HepG2 (cell line): ENCODE data around the gene SP5. TPM values are rescaled to one million over a fixed set of nuclear protein-coding genes. Genes with fewer than 3 reads are reported as not detected.

ENCODE experiments used
- AGO1 ChIP-seq: fragments of 200-400 bp; formaldehyde crosslinking; IDR thresholded peaks from 2 replicates; pipeline ENCODE4 v1.6.1; 2017; ENCODE audit warnings: mild to moderate bottlenecking, low read depth, low read length, moderate library complexity; ENCODE audit not compliant: poor library complexity, severe bottlenecking
- CBX1 ChIP-seq: IDR thresholded peaks from one replicate; pipeline ENCODE4 v1.6.1; 2016; ENCODE audit warnings: antibody characterized with exemption, low read depth
- CEBPG ChIP-seq: IDR thresholded peaks from 2 replicates; pipeline ENCODE4 v1.6.1; 2016
- CSRNP1 ChIP-seq: sonication (generic); formaldehyde crosslinking; IDR thresholded peaks from 2 replicates; pipeline ENCODE4 v1.8.1; 2023; ENCODE audit warnings: mild to moderate bottlenecking, missing genetic modification reagents
- HMG20B ChIP-seq: conservative IDR thresholded peaks from 2 replicates; pipeline ENCODE4 v1.6.1; 2016; ENCODE audit warnings: missing genetic modification reagents, missing compliant biosample characterization
- LCORL ChIP-seq, 2 experiments: fragments of 450-650 bp in 1 of 2; sonication (generic) in 1 of 2; formaldehyde crosslinking in 1 of 2; IDR thresholded peaks; 2 replicates each; pipeline versions ENCODE4 v1.5.0 to v1.6.1; 2017 to 2020; ENCODE audit warnings: antibody characterized with exemption in 1 of 2, missing genetic modification reagents in 1 of 2
- MTF1 ChIP-seq: sonication (generic); formaldehyde crosslinking; IDR thresholded peaks from 2 replicates; pipeline ENCODE4 v1.5.0; 2020; ENCODE audit warnings: missing genetic modification reagents
- NFE2L1 ChIP-seq: sonication (generic); formaldehyde crosslinking; IDR thresholded peaks from 2 replicates; pipeline ENCODE4 v1.4.0; 2020; ENCODE audit warnings: missing genetic modification reagents, mild to moderate bottlenecking, borderline replicate concordance
- NR3C1 ChIP-seq: sonication (generic); formaldehyde crosslinking; IDR thresholded peaks from 2 replicates; pipeline ENCODE4 v1.4.0; 2020; ENCODE audit warnings: missing genetic modification reagents
- SNAPC2 ChIP-seq: sonication (generic); formaldehyde crosslinking; IDR thresholded peaks from 2 replicates; pipeline ENCODE4 v1.8.1; 2022; ENCODE audit warnings: mild to moderate bottlenecking, missing genetic modification reagents
- ZFYVE20 ChIP-seq: sonication (generic); formaldehyde crosslinking; IDR thresholded peaks from 2 replicates; pipeline ENCODE4 v1.8.0; 2023; ENCODE audit warnings: low read depth, mild to moderate bottlenecking, moderate library complexity, missing genetic modification reagents, borderline replicate concordance
- ZNF274 ChIP-seq: sonication (generic); formaldehyde crosslinking; IDR thresholded peaks from 2 replicates; pipeline ENCODE4 v1.5.1; 2020; ENCODE audit warnings: mild to moderate bottlenecking, missing genetic modification reagents
- ZNF3 ChIP-seq: IDR thresholded peaks from 2 replicates; pipeline ENCODE4 v1.7.0; 2017; ENCODE audit warnings: inconsistent platforms
- ZNF354B ChIP-seq: sonication (generic); formaldehyde crosslinking; IDR thresholded peaks from 2 replicates; pipeline ENCODE4 v1.8.0; 2022; ENCODE audit warnings: mild to moderate bottlenecking, missing genetic modification reagents
- ZNF564 ChIP-seq: sonication (generic); formaldehyde crosslinking; IDR thresholded peaks from 2 replicates; pipeline ENCODE4 v1.8.1; 2023; ENCODE audit warnings: mild to moderate bottlenecking, missing genetic modification reagents
- ZNF607 ChIP-seq: sonication (generic); formaldehyde crosslinking; IDR thresholded peaks from 2 replicates; pipeline ENCODE4 v1.5.1; 2020; ENCODE audit warnings: missing genetic modification reagents, mild to moderate bottlenecking, borderline replicate concordance
- ZNF780A ChIP-seq: sonication (generic); formaldehyde crosslinking; IDR thresholded peaks from 2 replicates; pipeline ENCODE4 v1.8.0; 2022; ENCODE audit warnings: mild to moderate bottlenecking, missing genetic modification reagents, moderate library complexity
- ZNF841 ChIP-seq: sonication (generic); formaldehyde crosslinking; IDR thresholded peaks from 2 replicates; pipeline ENCODE4 v1.8.1; 2023; ENCODE audit warnings: missing genetic modification reagents, borderline replicate concordance
- polyA plus RNA-seq, 8 experiments: library from polyadenylated mRNA; depleted of rRNA in 3 of 8; stranded (reverse) in 7 of 8; unstranded in 1 of 8; fragments of >200 nt; fragmentation: Illumina TruSeq in 4 of 8; extraction: Trizol in 4 of 8; gene quantifications; 2 replicates each; pipeline versions ENCODE4 v1.2.1 to v1.2.3, GENCODE V29; 2011 to 2016; ENCODE audit warnings: low read depth in 4 of 8, missing spikeins in 1 of 8, mixed read lengths in 1 of 8; ENCODE audit not compliant: insufficient read depth in 1 of 8
- total RNA-seq, 5 experiments: library from RNA; depleted of rRNA; stranded (reverse); fragments of >200 nt; fragmentation: Illumina TruSeq; extraction: Trizol; gene quantifications; 2 replicates each; pipeline ENCODE4 v1.2.3, GENCODE V29; 2016; ENCODE audit warnings: low read depth in 1 of 5
- TF ChIP-seq, protein P1 (sequence below): sonication (generic); formaldehyde crosslinking; IDR thresholded peaks from 2 replicates; pipeline ENCODE4 v1.4.0; 2020; ENCODE audit warnings: low read depth, missing genetic modification reagents
- TF ChIP-seq, protein P2 (sequence below): IDR thresholded peaks from 2 replicates; pipeline ENCODE4 v1.6.1; 2016; ENCODE audit warnings: mild to moderate bottlenecking, missing biosample characterization, missing genetic modification reagents
- TF ChIP-seq, protein P3 (sequence below): sonication (generic); formaldehyde crosslinking; IDR thresholded peaks from 2 replicates; pipeline ENCODE4 v1.4.0; 2020; ENCODE audit warnings: missing genetic modification reagents

The SP5 gene
- total and polyA plus RNA-seq, 2 of the 13 experiments (the other 11 are each of a cell fraction or from before 2014, with no cell fraction given), result 50.8 to 119 TPM

GRCh38 chr2:170715062-170715931 is at the start of gene SP5 (continued):
- TF ChIP-seq, protein P1, sequence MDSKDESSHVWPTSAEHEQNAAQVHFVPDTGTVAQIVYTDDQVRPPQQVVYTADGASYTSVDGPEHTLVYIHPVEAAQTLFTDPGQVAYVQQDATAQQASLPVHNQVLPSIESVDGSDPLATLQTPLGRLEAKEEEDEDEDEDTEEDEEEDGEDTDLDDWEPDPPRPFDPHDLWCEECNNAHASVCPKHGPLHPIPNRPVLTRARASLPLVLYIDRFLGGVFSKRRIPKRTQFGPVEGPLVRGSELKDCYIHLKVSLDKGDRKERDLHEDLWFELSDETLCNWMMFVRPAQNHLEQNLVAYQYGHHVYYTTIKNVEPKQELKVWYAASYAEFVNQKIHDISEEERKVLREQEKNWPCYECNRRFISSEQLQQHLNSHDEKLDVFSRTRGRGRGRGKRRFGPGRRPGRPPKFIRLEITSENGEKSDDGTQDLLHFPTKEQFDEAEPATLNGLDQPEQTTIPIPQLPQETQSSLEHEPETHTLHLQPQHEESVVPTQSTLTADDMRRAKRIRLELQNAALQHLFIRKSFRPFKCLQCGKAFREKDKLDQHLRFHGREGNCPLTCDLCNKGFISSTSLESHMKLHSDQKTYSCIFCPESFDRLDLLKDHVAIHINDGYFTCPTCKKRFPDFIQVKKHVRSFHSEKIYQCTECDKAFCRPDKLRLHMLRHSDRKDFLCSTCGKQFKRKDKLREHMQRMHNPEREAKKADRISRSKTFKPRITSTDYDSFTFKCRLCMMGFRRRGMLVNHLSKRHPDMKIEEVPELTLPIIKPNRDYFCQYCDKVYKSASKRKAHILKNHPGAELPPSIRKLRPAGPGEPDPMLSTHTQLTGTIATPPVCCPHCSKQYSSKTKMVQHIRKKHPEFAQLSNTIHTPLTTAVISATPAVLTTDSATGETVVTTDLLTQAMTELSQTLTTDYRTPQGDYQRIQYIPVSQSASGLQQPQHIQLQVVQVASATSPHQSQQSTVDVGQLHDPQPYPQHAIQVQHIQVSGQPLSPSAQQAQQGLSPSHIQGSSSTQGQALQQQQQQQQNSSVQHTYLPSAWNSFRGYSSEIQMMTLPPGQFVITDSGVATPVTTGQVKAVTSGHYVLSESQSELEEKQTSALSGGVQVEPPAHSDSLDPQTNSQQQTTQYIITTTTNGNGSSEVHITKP, result no peak
- TF ChIP-seq ZNF274, result no peak; the same call in none of the 2 replicates
- TF ChIP-seq SNAPC2 (CRISPR knock-in tag), result no peak
- no peak for TF ChIP-seq ZNF841 (CRISPR knock-in tag)
- TF ChIP-seq MTF1 (CRISPR knock-in tag), result peak; percentile 88
- TF ChIP-seq, protein P2, sequence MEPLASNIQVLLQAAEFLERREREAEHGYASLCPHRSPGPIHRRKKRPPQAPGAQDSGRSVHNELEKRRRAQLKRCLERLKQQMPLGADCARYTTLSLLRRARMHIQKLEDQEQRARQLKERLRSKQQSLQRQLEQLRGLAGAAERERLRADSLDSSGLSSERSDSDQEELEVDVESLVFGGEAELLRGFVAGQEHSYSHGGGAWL (CRISPR knock-in tag), result peak; percentile 87
- TF ChIP-seq LCORL (IDR thresholded peaks at IDR 0.05), result peak; percentile 26; the same call in 1 of the 2 replicates
- TF ChIP-seq LCORL (CRISPR knock-in tag; IDR thresholded peaks at IDR 0.05), result peak; percentile 50; the same call in 1 of the 2 replicates
- TF ChIP-seq ZNF3, result 0 out of 2 replicates have a peak, but pooled peaks have one; percentile 35
- TF ChIP-seq HMG20B (CRISPR knock-in tag), result peak; percentile 92
- TF ChIP-seq ZFYVE20 (CRISPR knock-in tag), result peak; percentile 27; the same call in 1 of the 2 replicates
- no peak; the same call in 1 of the 2 replicates for TF ChIP-seq CSRNP1 (CRISPR knock-in tag)
- TF ChIP-seq, protein P3, sequence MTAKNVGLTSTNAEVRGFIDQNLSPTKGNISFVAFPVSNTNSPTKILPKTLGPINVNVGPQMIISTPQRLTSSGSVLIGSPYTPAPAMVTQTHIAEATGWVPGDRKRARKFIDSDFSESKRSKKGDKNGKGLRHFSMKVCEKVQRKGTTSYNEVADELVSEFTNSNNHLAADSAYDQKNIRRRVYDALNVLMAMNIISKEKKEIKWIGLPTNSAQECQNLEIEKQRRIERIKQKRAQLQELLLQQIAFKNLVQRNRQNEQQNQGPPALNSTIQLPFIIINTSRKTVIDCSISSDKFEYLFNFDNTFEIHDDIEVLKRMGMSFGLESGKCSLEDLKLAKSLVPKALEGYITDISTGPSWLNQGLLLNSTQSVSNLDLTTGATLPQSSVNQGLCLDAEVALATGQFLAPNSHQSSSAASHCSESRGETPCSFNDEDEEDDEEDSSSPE (CRISPR knock-in tag), result peak; percentile 93
- peak; percentile 78 for TF ChIP-seq ZNF607
- TF ChIP-seq CEBPG (CRISPR knock-in tag), result peak; percentile 37; the same call in 1 of the 2 replicates
- peak; percentile 33 for TF ChIP-seq CBX1
- TF ChIP-seq ZNF354B (CRISPR knock-in tag), result peak; percentile 81; the same call in 1 of the 2 replicates
- no peak; the same call in 1 of the 2 replicates for TF ChIP-seq NFE2L1
- TF ChIP-seq AGO1, result peak; percentile 93
- no peak for TF ChIP-seq NR3C1 (CRISPR knock-in tag)
- peak; percentile 25 for TF ChIP-seq ZNF780A
- TF ChIP-seq ZNF564 (CRISPR knock-in tag), result no peak; the same call in 1 of the 2 replicates
